ENCODE results near the gene ABAT. TPM values are rescaled to one million over a fixed set of nuclear protein-coding genes. Genes with fewer than 3 reads are reported as not detected.

ABAT gene
- total and polyA plus RNA-seq, 5 donors from 2014 or later = 2.3 to 13.9 (median 3.3) TPM

- H3K27ac Mint-ChIP-seq = no peak overlapping the region
- Histone ChIP-seq H3K9me3 (ENCODE audit: control insufficient read depth in 2 of 2, low read length in 2 of 2) (peaks cover 0 to 6% of the 10 kb centered on the region in 2 experiments), H3K27ac (ENCODE audit: insufficient read depth, low read length, poor library complexity, severe bottlenecking) (no peak overlapping the region), H3K27me3 (ENCODE audit: control insufficient read depth, insufficient read depth, low read length) (no peaks in the 10 kb centered on the region), H3K4me1 (ENCODE audit: control insufficient read depth, insufficient read depth, low read length, poor library complexity, severe bottlenecking) (peaks cover 18% of the 10 kb centered on the region), H3K4me3 (ENCODE audit: low read depth, low read length) (no peak overlapping the region), H3K36me3 (ENCODE audit: control insufficient read depth, insufficient read depth, low read length) (no peaks in the 10 kb centered on the region)
- DNase-seq (no peak), ATAC-seq (ENCODE audit: low read depth in 2 of 2) (no peak)
- H3K4me3 Mint-ChIP-seq = peak overlapping the region in 2 of 4 donors; percentile 4 to 89
- peaks cover 5 to 31% (median 21%) of the 10 kb centered on the region in 4 donors for H3K4me1 Mint-ChIP-seq
- H3K36me3 Mint-ChIP-seq = peaks cover 18% of the 10 kb centered on the region
- H3K9me3 Mint-ChIP-seq = peaks cover 2 to 9% (median 4%) of the 10 kb centered on the region in 7 donors
- no peaks in the 10 kb centered on the region for H3K27me3 Mint-ChIP-seq
These were observed 3.1 kb downstream of the ABAT start for GRCh38 chr16:8677481-8677880.

- Histone ChIP-seq H3K27me3 (ENCODE audit: control insufficient read depth, insufficient read depth, low read length) (no peaks in the 10 kb centered on the region), H3K27ac (ENCODE audit: insufficient read depth, low read length, poor library complexity, severe bottlenecking) (no peak overlapping the region), H3K4me3 (ENCODE audit: low read depth, low read length) (no peak overlapping the region), H3K36me3 (ENCODE audit: control insufficient read depth, insufficient read depth, low read length) (no peaks in the 10 kb centered on the region), H3K9me3 (ENCODE audit: control insufficient read depth in 2 of 2, low read length in 2 of 2) (peaks cover 0 to 6% of the 10 kb centered on the region in 2 experiments), H3K4me1 (ENCODE audit: control insufficient read depth, insufficient read depth, low read length, poor library complexity, severe bottlenecking) (peaks cover 18% of the 10 kb centered on the region)
- DNase-seq (no peak), ATAC-seq (ENCODE audit: low read depth in 2 of 2) (no peak)
- H3K9me3 Mint-ChIP-seq = peaks cover 2 to 9% (median 4%) of the 10 kb centered on the region in 7 donors
- peak overlapping the region in 1 of 4 donors; percentile 4 for H3K4me3 Mint-ChIP-seq
- no peaks in the 10 kb centered on the region for H3K27me3 Mint-ChIP-seq
- peaks cover 18% of the 10 kb centered on the region for H3K36me3 Mint-ChIP-seq
- H3K27ac Mint-ChIP-seq = peak overlapping the region in 1 of 3 donors; percentile 58
- peaks cover 5 to 31% (median 21%) of the 10 kb centered on the region in 4 donors for H3K4me1 Mint-ChIP-seq
These were observed 3.9 kb downstream of the ABAT start for GRCh38 chr16:8678068-8678927.

DNA sequence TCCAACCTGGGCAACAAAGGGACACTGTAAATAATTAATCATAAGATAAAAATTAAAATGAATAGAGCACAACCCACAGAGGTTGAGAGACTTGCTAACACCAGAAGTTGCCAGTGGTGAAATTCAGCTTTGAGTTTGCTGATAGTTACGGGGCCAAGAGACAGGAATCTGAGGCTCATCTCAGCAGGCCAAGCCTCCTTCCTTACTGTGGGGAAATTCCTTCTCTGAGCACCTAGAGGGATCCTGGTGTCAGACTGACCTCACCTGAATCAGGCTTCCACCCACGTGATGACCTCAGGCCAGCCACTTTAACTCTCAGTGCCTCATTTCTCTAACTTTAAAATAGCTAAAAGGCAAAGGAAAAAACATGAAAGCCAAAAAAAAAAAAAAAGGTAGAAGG lies 4.7 kb downstream of the ABAT start:
- Histone ChIP-seq H3K4me1 (ENCODE audit: control insufficient read depth, insufficient read depth, low read length, poor library complexity, severe bottlenecking) (peaks cover 13% of the 10 kb centered on the region), H3K9me3 (ENCODE audit: control insufficient read depth in 2 of 2, low read length in 2 of 2) (peaks cover 0 to 6% of the 10 kb centered on the region in 2 experiments), H3K27ac (ENCODE audit: insufficient read depth, low read length, poor library complexity, severe bottlenecking) (no peak overlapping the region), H3K27me3 (ENCODE audit: control insufficient read depth, insufficient read depth, low read length) (no peaks in the 10 kb centered on the region), H3K36me3 (ENCODE audit: control insufficient read depth, insufficient read depth, low read length) (no peaks in the 10 kb centered on the region), H3K4me3 (ENCODE audit: low read depth, low read length) (no peak overlapping the region)
- no peak for DNase-seq
- peaks cover 2 to 9% (median 4%) of the 10 kb centered on the region in 7 donors for H3K9me3 Mint-ChIP-seq
- H3K27ac Mint-ChIP-seq = no peak overlapping the region
- H3K4me1 Mint-ChIP-seq = peaks cover 5 to 25% (median 19%) of the 10 kb centered on the region in 4 donors
- no peak overlapping the region for H3K4me3 Mint-ChIP-seq
- ATAC-seq (ENCODE audit: low read depth in 2 of 2) = no peak
- peaks cover 24% of the 10 kb centered on the region for H3K36me3 Mint-ChIP-seq
- no peaks in the 10 kb centered on the region for H3K27me3 Mint-ChIP-seq

DNA sequence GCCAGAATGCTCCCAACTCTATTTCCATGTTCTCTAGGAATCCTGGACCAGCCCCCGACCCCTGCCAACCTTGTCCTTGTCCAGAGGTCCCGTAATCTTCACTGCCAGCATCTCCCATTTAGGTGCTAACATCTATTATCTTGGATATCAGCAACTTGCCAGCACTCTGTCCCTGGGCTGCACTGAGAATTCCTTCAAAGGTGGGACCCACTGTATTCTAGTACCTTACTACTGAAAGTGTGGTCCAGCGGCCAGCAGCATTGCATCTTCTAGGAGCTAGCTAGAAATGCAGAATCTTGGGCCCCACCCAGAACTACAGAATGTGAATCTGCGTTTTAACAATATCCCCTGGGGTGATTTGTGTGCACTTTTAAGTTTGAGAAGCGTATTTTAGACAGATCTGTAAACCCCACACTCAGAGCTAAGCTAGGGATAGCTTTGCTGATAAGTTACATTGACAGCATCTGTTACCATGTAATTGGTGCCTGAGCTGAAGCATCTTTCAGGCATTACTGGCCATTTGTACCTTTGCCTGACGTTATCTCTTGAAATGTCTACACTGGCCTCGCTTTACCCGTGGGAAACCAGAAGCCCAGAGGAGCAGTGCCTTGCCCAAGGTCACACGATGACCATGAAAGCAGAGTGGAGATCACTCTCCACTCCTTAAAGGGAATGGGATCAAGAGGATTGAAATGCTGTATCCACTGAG lies 8.3 kb downstream of the ABAT start:
- DNase-seq (no peak), ATAC-seq (ENCODE audit: low read depth in 2 of 2) (no peak)
- H3K9me3 ChIP-seq (ENCODE audit: control insufficient read depth in 2 of 2, low read length in 2 of 2) = peaks cover 0 to 6% of the 10 kb centered on the region in 2 experiments
- Mint-ChIP-seq H3K27ac (peak overlapping the region in 1 of 3 donors; percentile 14), H3K4me3 (no peak overlapping the region), H3K9me3 (peaks cover 2 to 9% (median 4%) of the 10 kb centered on the region in 7 donors), H3K36me3 (peaks cover 35% of the 10 kb centered on the region), H3K4me1 (peaks cover 4 to 17% (median 9%) of the 10 kb centered on the region in 4 donors), H3K27me3 (no peaks in the 10 kb centered on the region)
- no peak overlapping the region for H3K27ac ChIP-seq (ENCODE audit: insufficient read depth, low read length, poor library complexity, severe bottlenecking)
- H3K36me3 ChIP-seq (ENCODE audit: control insufficient read depth, insufficient read depth, low read length) = no peaks in the 10 kb centered on the region
- no peaks in the 10 kb centered on the region for H3K27me3 ChIP-seq (ENCODE audit: control insufficient read depth, insufficient read depth, low read length)
- no peak overlapping the region for H3K4me3 ChIP-seq (ENCODE audit: low read depth, low read length)
- H3K4me1 ChIP-seq (ENCODE audit: control insufficient read depth, insufficient read depth, low read length, poor library complexity, severe bottlenecking) = no peaks in the 10 kb centered on the region

DNA sequence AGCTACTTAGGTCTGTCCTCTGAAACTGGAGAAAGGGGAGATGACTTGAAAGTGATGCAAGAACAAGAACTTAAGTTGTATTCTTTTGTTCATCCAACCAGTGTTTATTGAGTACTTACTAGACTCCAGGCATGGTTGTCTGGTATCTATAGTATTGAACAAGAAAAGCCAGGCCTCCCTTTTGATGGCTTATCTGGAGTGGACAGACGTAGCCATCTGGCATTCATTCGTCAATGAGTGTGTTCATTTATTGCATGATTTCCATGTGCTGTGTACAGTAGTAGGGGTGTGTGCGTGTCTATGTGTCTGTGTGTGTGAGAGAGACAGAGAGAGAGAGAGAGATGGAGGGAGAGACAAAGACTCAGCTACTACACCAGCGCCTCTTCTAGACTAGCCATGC lies 9.2 kb downstream of the ABAT start:
- no peak overlapping the region for H3K27ac ChIP-seq (ENCODE audit: insufficient read depth, low read length, poor library complexity, severe bottlenecking)
- DNase-seq (no peak), ATAC-seq (ENCODE audit: low read depth in 2 of 2) (no peak)
- no peaks in the 10 kb centered on the region for H3K36me3 ChIP-seq (ENCODE audit: control insufficient read depth, insufficient read depth, low read length)
- H3K4me3 Mint-ChIP-seq = no peak overlapping the region
- H3K9me3 Mint-ChIP-seq = peaks cover 2 to 9% (median 4%) of the 10 kb centered on the region in 7 donors
- peaks cover 0 to 6% of the 10 kb centered on the region in 2 experiments for H3K9me3 ChIP-seq (ENCODE audit: control insufficient read depth in 2 of 2, low read length in 2 of 2)
- H3K4me1 Mint-ChIP-seq = peaks cover 4 to 17% (median 6%) of the 10 kb centered on the region in 4 donors
- H3K27ac Mint-ChIP-seq = no peak overlapping the region
- H3K4me3 ChIP-seq (ENCODE audit: low read depth, low read length) = no peak overlapping the region
- H3K4me1 ChIP-seq (ENCODE audit: control insufficient read depth, insufficient read depth, low read length, poor library complexity, severe bottlenecking) = no peaks in the 10 kb centered on the region
- no peaks in the 10 kb centered on the region for H3K27me3 ChIP-seq (ENCODE audit: control insufficient read depth, insufficient read depth, low read length)
- no peaks in the 10 kb centered on the region for H3K27me3 Mint-ChIP-seq
- H3K36me3 Mint-ChIP-seq = peaks cover 31% of the 10 kb centered on the region

DNA sequence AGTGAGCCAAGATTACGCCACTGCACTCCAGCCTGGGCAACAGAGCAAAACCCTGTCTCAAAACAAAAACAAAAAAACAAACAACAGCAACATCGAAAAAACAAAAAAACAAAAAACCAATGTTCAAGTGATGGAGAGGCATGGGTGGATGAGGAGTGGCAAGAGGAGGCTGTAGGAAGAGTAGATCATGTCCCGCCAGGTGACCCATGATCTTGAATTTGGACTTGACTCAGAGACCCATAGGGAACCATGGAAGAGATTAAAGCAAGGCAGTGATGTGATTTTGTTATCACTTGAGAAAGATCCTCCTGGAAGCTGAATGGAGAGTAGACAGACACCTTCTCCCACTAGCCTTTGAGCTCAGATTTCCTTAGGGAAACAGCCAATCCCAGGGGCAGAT lies 11.2 kb downstream of the ABAT start:
- Histone ChIP-seq H3K4me3 (ENCODE audit: low read depth, low read length) (no peak overlapping the region), H3K9me3 (ENCODE audit: control insufficient read depth in 2 of 2, low read length in 2 of 2) (peaks cover 12 to 16% of the 10 kb centered on the region in 2 experiments), H3K36me3 (ENCODE audit: control insufficient read depth, insufficient read depth, low read length) (peaks cover 3% of the 10 kb centered on the region), H3K27me3 (ENCODE audit: control insufficient read depth, insufficient read depth, low read length) (no peaks in the 10 kb centered on the region), H3K27ac (ENCODE audit: insufficient read depth, low read length, poor library complexity, severe bottlenecking) (no peak overlapping the region), H3K4me1 (ENCODE audit: control insufficient read depth, insufficient read depth, low read length, poor library complexity, severe bottlenecking) (no peaks in the 10 kb centered on the region)
- no peak overlapping the region for H3K4me3 Mint-ChIP-seq
- H3K4me1 Mint-ChIP-seq = peaks cover 0 to 13% (median 0%) of the 10 kb centered on the region in 4 donors
- peaks cover 1 to 9% (median 6%) of the 10 kb centered on the region in 7 donors for H3K9me3 Mint-ChIP-seq
- no peak for ATAC-seq (ENCODE audit: low read depth in 2 of 2)
- no peak for DNase-seq
- H3K36me3 Mint-ChIP-seq = peaks cover 27% of the 10 kb centered on the region
- peak overlapping the region in 1 of 3 donors; percentile 48 for H3K27ac Mint-ChIP-seq
- H3K27me3 Mint-ChIP-seq = no peaks in the 10 kb centered on the region

GRCh38 chr16:8686031-8686621 lies 11.7 kb downstream of the ABAT start:
- Mint-ChIP-seq H3K4me3 (no peak overlapping the region), H3K36me3 (peaks cover 29% of the 10 kb centered on the region), H3K27ac (peak overlapping the region in 1 of 3 donors; percentile 47), H3K9me3 (peaks cover 1 to 9% (median 6%) of the 10 kb centered on the region in 7 donors), H3K27me3 (no peaks in the 10 kb centered on the region), H3K4me1 (peaks cover 0 to 13% (median 0%) of the 10 kb centered on the region in 4 donors)
- peaks cover 12 to 16% of the 10 kb centered on the region in 2 experiments for H3K9me3 ChIP-seq (ENCODE audit: control insufficient read depth in 2 of 2, low read length in 2 of 2)
- ATAC-seq (ENCODE audit: low read depth in 2 of 2) = no peak
- H3K27me3 ChIP-seq (ENCODE audit: control insufficient read depth, insufficient read depth, low read length) = no peaks in the 10 kb centered on the region
- no peaks in the 10 kb centered on the region for H3K4me1 ChIP-seq (ENCODE audit: control insufficient read depth, insufficient read depth, low read length, poor library complexity, severe bottlenecking)
- no peak for DNase-seq
- peaks cover 3% of the 10 kb centered on the region for H3K36me3 ChIP-seq (ENCODE audit: control insufficient read depth, insufficient read depth, low read length)
- H3K27ac ChIP-seq (ENCODE audit: insufficient read depth, low read length, poor library complexity, severe bottlenecking) = no peak overlapping the region
- no peak overlapping the region for H3K4me3 ChIP-seq (ENCODE audit: low read depth, low read length)
